ENCODE data around the gene GPR39.

The GPR39 gene

GRCh38 chr2:132615329-132616085 lies 198.9 kb downstream of the GPR39 start:
- Histone ChIP-seq H3K79me2 (ENCODE audit: insufficient read depth, low read length) (no peaks in the 10 kb centered on the region), H3K9ac (ENCODE audit: low read length) (no peak overlapping the region), H3F3A (ENCODE audit: insufficient read depth) (no peaks in the 10 kb centered on the region), H4K20me1 (ENCODE audit: low read depth, low read length) (no peaks in the 10 kb centered on the region), H3K36me3 (ENCODE audit: low read length) (no peaks in the 10 kb centered on the region), H3K27me3 (ENCODE audit: low read length) (no peaks in the 10 kb centered on the region), H3K9me2 (replicated peaks; ENCODE audit: insufficient read depth, low read length) (no peaks in the 10 kb centered on the region), H3K27ac (ENCODE audit: low read depth, low read length) (no peak overlapping the region), H3K4me3 (ENCODE audit: insufficient read depth, low read length, poor library complexity, severe bottlenecking) (no peak overlapping the region), H3K9me3 (ENCODE audit: insufficient read depth, low read length) (no peaks in the 10 kb centered on the region), H2AFZ (ENCODE audit: low read depth, low read length, severe bottlenecking) (no peak overlapping the region), H3K4me2 (ENCODE audit: low read depth, low read length, poor library complexity, severe bottlenecking) (no peak overlapping the region)
- no peak for TF ChIP-seq EZH2phosphoT487 (conservative IDR thresholded peaks at IDR 0.05; ENCODE audit: low read length)
- no peak for TF ChIP-seq CTCF (IDR thresholded peaks at IDR 0.05; ENCODE audit: insufficient read depth, low read length, poor library complexity, severe bottlenecking)

GRCh38 chr2:132617989-132618388 lies 201.4 kb downstream of the GPR39 start:
- H3K4me3 ChIP-seq (ENCODE audit: insufficient read depth, low read length, poor library complexity, severe bottlenecking), result no peak overlapping the region
- H2AFZ ChIP-seq (ENCODE audit: low read depth, low read length, severe bottlenecking), result no peak overlapping the region
- H3K9ac ChIP-seq (ENCODE audit: low read length), result no peak overlapping the region
- no peaks in the 10 kb centered on the region for H3K27me3 ChIP-seq (ENCODE audit: low read length)
- H3K27ac ChIP-seq (ENCODE audit: low read depth, low read length), result no peak overlapping the region
- no peaks in the 10 kb centered on the region for H4K20me1 ChIP-seq (ENCODE audit: low read depth, low read length)
- no peaks in the 10 kb centered on the region for H3K79me2 ChIP-seq (ENCODE audit: insufficient read depth, low read length)
- no peaks in the 10 kb centered on the region for H3K9me3 ChIP-seq (ENCODE audit: insufficient read depth, low read length)
- H3K4me2 ChIP-seq (ENCODE audit: low read depth, low read length, poor library complexity, severe bottlenecking), result no peak overlapping the region
- no peaks in the 10 kb centered on the region for H3K9me2 ChIP-seq (replicated peaks; ENCODE audit: insufficient read depth, low read length)
- TF ChIP-seq CTCF (IDR thresholded peaks at IDR 0.05; ENCODE audit: insufficient read depth, low read length, poor library complexity, severe bottlenecking) (no peak), EZH2phosphoT487 (conservative IDR thresholded peaks at IDR 0.05; ENCODE audit: low read length) (no peak)
- H3K36me3 ChIP-seq (ENCODE audit: low read length), result no peaks in the 10 kb centered on the region
- H3F3A ChIP-seq (ENCODE audit: insufficient read depth), result no peaks in the 10 kb centered on the region

GRCh38 chr2:132618734-132619133 lies 202.1 kb downstream of the GPR39 start:
- H3K36me3 ChIP-seq (ENCODE audit: low read length), result no peaks in the 10 kb centered on the region
- H3K9me2 ChIP-seq (replicated peaks; ENCODE audit: insufficient read depth, low read length), result no peaks in the 10 kb centered on the region
- no peaks in the 10 kb centered on the region for H3F3A ChIP-seq (ENCODE audit: insufficient read depth)
- no peak overlapping the region for H3K27ac ChIP-seq (ENCODE audit: low read depth, low read length)
- TF ChIP-seq CTCF (IDR thresholded peaks at IDR 0.05; ENCODE audit: insufficient read depth, low read length, poor library complexity, severe bottlenecking) (no peak), EZH2phosphoT487 (conservative IDR thresholded peaks at IDR 0.05; ENCODE audit: low read length) (no peak)
- no peak overlapping the region for H3K9ac ChIP-seq (ENCODE audit: low read length)
- no peak overlapping the region for H3K4me3 ChIP-seq (ENCODE audit: insufficient read depth, low read length, poor library complexity, severe bottlenecking)
- H3K27me3 ChIP-seq (ENCODE audit: low read length), result no peaks in the 10 kb centered on the region
- no peak overlapping the region for H2AFZ ChIP-seq (ENCODE audit: low read depth, low read length, severe bottlenecking)
- H3K9me3 ChIP-seq (ENCODE audit: insufficient read depth, low read length), result no peaks in the 10 kb centered on the region
- H3K79me2 ChIP-seq (ENCODE audit: insufficient read depth, low read length), result no peaks in the 10 kb centered on the region
- no peak overlapping the region for H3K4me2 ChIP-seq (ENCODE audit: low read depth, low read length, poor library complexity, severe bottlenecking)
- H4K20me1 ChIP-seq (ENCODE audit: low read depth, low read length), result no peaks in the 10 kb centered on the region
